ENCODE measurements around the gene LHCGR. TPM values are rescaled to one million over a fixed set of nuclear protein-coding genes. Genes with fewer than 3 reads are reported as not detected.

The LHCGR gene
- total and polyA plus RNA-seq, 2 of the 4 experiments (the other 2 are of a cell fraction) = 0.10 to 0.18 TPM

DNA sequence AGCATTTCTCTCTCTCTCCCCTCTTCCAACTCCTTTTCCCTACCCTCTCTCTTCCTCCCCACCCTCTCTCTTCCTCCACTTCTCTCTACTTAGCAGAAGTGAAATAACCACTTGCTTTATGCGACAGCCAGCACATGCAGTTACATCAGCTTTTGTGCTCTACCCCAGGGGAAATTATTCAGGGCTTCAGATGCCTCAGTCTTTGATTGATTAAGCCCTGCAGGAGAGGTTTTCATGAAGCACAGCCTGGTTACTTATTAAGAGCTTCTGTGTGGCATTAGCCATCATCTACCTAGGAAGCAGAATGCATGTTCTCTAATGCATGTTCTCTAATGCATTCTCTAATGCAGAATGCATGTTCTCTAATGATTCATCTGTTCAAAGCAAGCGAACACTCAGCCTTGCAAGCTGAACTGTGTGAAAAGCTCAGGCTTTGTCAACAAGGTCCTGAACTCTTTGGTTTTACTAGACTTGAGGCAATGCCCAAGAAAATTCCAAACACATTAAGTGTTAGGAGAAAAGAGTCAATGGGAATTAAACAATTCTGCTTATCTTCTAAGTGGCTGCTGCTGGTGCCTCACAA lies 56.1 kb downstream of the LHCGR start:
- Histone ChIP-seq H2BK120ac (ENCODE audit: low read depth, low read length) (peak overlapping the region; percentile 21; the same call in 1 of the 2 replicates), H2BK5ac (ENCODE audit: low read depth, low read length, poor library complexity, severe bottlenecking) (no peak overlapping the region), H3K4ac (ENCODE audit: low read depth, low read length) (peak overlapping the region; percentile 37; the same call in 1 of the 2 replicates), H4K8ac (ENCODE audit: low read depth in 2 of 2, low read length in 2 of 2) (no peak overlapping the region), H3K36me3 (ENCODE audit: control insufficient read depth, insufficient read depth, low read length) (no peaks in the 10 kb centered on the region), H3K9ac (ENCODE audit: low read depth, low read length) (no peak overlapping the region), H4K5ac (ENCODE audit: low read depth, low read length) (no peak overlapping the region), H3K23ac (ENCODE audit: low read depth, low read length) (no peak overlapping the region), H3K18ac (ENCODE audit: low read depth, low read length) (no peak overlapping the region), H3K4me3 (ENCODE audit: insufficient read depth, low read depth, low read length) (no peak overlapping the region), H3K27ac (ENCODE audit: insufficient read depth, low read length) (no peak overlapping the region), H3K4me1 (ENCODE audit: control insufficient read depth, insufficient read depth, low read length) (peaks cover 5% of the 10 kb centered on the region), H4K91ac (ENCODE audit: insufficient read depth, low read depth, low read length) (no peak overlapping the region), H2AK9ac (replicated peaks; ENCODE audit: low read depth, low read length, poor library complexity) (no peak overlapping the region), H3K27me3 (ENCODE audit: control insufficient read depth, insufficient read depth, low read length) (no peaks in the 10 kb centered on the region), H3K56ac (ENCODE audit: extremely low read depth, insufficient read depth, low read length) (no peak overlapping the region), H4K20me1 (ENCODE audit: insufficient read depth, low read length) (no peaks in the 10 kb centered on the region), H2AFZ (replicated peaks; ENCODE audit: low read length, poor library complexity) (no peak overlapping the region), H3K79me1 (ENCODE audit: low read depth in 1 of 2, low read length in 2 of 2) (no peaks in the 10 kb centered on the region), H2BK20ac (ENCODE audit: low read depth, low read length) (peak overlapping the region; percentile 54; the same call in 1 of the 2 replicates), H2BK15ac (ENCODE audit: low read depth, low read length) (no peak overlapping the region), H3K4me2 (ENCODE audit: low read depth, low read length) (no peak overlapping the region), H3K9me3 (ENCODE audit: control insufficient read depth, insufficient read depth, low read length) (no peaks in the 10 kb centered on the region), H3K9me1 (ENCODE audit: insufficient read depth, low read length) (no peaks in the 10 kb centered on the region), H2AK5ac (ENCODE audit: low read depth, low read length) (no peak overlapping the region), H3K14ac (replicated peaks; ENCODE audit: low read depth, low read length) (0 out of 2 replicates have a peak overlapping the region, but pooled peaks have one; percentile 16)
- peak; percentile 80 for DNase-seq
- WGBS, 2 experiments (ENCODE audit: extremely low coverage in 2 of 2, insufficient read length in 1 of 2) = 40% methylated on average over 1 of the region's 2 CpGs; no CpG with 5 or more reads in 1 of the 2 experiments
- TF ChIP-seq BHLHE40 (IDR thresholded peaks at IDR 0.05; ENCODE audit: low read depth, low read length) (peak; percentile 57; the same call in 1 of the 2 replicates), RCOR1 (IDR thresholded peaks at IDR 0.05; ENCODE audit: insufficient replicate concordance, low read length) (no peak), CEBPB (IDR thresholded peaks at IDR 0.05; ENCODE audit: low read depth, low read length) (no peak), FOS (IDR thresholded peaks at IDR 0.05; ENCODE audit: low read depth, low read length) (no peak)
- TF ChIP-seq, protein P1, sequence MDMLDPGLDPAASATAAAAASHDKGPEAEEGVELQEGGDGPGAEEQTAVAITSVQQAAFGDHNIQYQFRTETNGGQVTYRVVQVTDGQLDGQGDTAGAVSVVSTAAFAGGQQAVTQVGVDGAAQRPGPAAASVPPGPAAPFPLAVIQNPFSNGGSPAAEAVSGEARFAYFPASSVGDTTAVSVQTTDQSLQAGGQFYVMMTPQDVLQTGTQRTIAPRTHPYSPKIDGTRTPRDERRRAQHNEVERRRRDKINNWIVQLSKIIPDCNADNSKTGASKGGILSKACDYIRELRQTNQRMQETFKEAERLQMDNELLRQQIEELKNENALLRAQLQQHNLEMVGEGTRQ (IDR thresholded peaks at IDR 0.05; ENCODE audit: low read depth, low read length) = no peak
- dilution Hi-C loops (cut with HindIII; ENCODE audit: low sequenced_read_pairs, unreplicated experiment) (no loop called here), intact Hi-C loops (cut with micrococcal nuclease) (no loop called here), in situ Hi-C loops (cut with MboI; ENCODE audit: low sequenced_read_pairs) (no loop called here)
- BruUV-seq (replicated peaks) = no TSS peak
- ATAC-seq (ENCODE audit: low read depth) = peak; percentile 90
- ChIA-PET CTCF (no interaction called here), POLR2A (ENCODE audit: unreplicated experiment) (interaction anchor here (0.7 kb wide), 1 partner anchor 162 kb away, joined by 5 read pairs; no protein-coding TSS in a partner anchor)
